NCI-H82 treated with DMSO at 0.1 percent for 48 hours (cell line): ENCODE results near the gene CCL26.
"Not testable (repeated sequence)": the region's sequence is repeated elsewhere in the genome, so short reads cannot be mapped to it uniquely, and the experiment has no call there.

Experiments used
- DNase-seq: peaks from one replicate; lab custom pipeline; 2025; ENCODE audit not compliant: unreplicated experiment; lab: John Stamatoyannopoulos, UW

Gene CCL26

DNA sequence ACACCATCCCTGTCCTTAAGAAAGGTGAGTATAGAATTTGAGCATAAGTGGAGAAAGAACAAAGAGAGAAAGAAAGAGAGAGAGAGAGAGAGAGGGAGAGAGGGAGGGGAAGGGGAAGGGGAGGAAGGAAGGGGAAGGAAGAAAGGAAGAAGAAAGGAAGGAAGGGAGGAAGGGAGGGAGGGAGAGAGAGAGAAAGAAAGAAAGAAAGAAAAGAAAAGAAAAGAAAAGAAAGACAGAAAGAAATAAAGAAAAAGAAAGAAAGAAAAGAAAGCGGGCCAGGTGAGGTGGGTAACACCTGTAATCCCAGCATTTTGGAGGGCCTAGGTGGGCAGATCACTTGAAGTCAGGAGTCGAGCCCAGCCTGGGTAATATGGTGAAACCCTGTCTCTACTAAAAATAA lies 21.7 kb upstream of the CCL26 start:
- no peak for DNase-seq

DNA sequence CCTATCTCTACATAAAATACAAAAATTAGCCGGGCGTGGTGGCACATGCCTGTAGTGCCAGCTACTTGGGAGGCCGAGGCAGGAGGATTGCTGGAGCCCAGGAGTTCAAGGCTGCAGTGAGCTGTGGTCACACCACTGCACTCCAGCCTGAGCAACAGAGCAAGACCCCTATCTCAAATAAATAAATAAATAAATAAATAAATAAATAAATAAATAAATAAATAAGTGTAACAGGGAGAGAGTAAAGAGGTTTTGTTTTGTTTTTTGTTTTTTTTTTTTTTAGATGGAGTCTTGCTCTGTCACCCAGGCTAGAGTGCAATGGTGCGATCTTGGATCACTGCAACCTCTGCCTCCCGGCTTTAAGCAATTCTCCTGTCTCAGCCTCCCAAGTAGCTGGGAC lies 20.6 kb upstream of the CCL26 start:
- DNase-seq = not testable (repeated sequence)

DNA sequence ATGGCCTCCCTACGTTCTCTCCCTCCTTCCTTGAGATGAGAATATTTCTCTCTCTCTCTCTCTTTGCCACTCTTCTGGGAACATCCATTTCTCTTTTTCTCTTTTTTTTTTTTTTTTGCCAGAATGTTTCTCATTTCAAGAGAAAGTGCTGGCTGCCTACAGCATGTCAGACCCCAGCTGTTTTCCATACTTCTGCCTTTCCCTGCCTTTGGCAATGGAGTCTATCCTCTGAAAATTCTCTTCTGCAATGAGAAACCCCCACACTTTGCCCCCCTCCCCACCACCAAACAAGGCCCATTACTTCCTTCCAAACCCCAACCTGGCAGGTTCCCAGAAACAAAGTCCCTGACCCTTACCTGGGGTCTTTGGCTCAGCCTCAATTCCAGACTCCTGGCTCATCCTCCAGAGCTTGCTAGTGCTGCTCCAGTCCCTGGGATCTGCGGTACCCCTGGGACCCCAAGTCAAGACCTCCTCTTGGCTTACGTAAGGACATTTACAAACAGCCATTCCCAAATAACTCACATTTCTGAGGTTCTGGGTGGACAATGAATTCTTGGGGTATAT lies 17.4 kb upstream of the CCL26 start:
- no peak for DNase-seq

DNA sequence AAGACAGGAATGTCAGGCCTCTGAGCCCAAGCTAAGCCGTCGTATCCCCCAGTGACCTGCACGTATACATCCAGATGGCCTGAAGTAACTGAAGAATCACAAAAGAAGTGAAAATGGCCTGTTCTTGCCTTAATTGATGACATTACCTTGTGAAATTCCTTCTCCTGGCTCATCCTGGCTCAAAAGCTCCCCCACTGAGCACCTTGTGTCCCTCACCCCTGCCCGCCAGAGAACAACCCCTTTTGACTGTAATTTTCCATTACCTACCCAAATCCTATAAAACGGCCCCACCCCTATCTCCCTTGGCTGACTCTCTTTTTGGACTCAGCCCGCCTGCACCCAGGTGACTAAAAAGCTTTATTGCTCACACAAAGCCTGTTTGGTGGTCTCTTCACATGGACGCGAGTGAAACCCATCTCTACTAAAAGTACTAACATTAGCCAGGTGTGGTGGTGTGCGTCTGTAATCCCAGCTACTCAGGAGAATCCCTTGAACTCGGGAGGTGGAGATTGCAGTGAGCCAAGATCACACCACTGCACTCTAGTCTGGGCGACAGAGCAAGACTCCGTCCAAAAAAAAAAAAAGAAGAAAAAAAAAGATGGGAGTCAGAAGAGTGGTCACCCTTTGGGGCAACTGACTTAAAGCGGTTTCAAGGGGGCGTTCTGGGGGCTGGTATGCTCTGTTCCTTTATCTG lies 16.3 kb upstream of the CCL26 start:
- not testable (repeated sequence) for DNase-seq

DNA sequence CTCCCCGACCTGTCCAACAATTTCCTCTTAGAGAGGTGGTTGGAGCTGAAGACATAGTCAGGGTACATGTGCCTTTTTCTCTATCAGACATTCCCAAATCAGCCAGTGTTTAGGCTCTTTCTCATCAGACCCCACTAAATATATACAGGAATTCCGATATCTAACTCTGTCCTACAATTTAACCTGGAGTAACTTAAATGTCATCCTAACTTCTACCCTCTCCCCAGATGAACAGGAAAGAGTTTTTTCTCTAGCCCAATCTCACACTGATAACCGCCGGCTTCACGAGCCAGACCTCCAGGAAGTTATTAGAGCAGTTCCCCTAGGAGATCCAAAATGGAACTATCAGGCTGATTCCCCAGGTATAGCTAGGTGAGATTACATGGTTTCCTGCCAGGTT lies 11.0 kb upstream of the CCL26 start:
- not testable (repeated sequence) for DNase-seq

DNA sequence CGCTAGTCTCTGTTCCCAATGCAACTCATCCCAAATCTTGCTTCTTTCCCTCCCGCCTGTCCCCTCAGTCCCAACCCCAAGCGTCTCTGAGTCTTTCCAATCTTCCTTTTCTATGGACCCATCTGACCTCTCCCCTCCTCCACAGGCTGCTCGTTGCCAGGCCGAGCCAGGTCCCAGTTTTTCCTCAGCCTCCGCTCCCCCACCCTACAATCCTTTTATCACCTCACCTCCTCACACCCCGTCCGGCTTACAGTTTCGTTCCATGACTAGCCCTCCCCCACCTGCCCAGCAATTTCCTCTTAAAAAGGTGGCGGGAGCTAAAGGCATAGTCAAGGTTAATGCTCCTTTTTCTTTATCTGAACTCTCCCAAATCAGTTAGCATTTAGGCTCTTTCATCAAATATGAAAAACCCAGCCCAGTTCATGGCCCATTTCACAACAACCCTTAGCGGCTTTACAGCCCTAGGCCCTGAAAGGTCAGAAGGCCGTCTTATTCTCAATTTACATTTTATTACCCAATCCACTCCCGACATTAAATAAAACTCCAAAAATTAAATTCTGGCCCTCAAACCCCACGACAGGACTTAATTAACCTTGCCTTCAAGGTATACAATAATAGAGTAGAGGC lies 8.7 kb upstream of the CCL26 start:
- DNase-seq = peak; percentile 72

DNA sequence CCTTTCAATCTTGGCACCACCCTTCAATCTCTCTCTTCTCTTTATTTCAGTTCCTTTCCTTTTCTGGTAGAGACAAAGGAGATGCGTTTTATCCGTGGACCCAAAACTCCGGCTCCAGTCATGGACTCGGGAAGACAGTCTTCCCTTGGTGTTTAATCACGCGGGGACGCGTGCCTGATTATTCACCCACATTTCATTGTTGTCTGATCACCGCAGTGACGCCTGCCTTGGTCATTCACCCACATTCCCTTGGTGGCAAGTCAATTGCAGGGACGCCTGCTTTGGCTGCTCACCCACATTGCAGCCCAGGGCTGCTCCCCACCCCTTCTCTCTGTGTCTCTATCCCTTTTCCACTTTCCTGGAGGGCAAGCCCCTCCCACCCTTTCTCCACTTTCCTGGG lies 7.5 kb upstream of the CCL26 start:
- DNase-seq = not testable (repeated sequence)

DNA sequence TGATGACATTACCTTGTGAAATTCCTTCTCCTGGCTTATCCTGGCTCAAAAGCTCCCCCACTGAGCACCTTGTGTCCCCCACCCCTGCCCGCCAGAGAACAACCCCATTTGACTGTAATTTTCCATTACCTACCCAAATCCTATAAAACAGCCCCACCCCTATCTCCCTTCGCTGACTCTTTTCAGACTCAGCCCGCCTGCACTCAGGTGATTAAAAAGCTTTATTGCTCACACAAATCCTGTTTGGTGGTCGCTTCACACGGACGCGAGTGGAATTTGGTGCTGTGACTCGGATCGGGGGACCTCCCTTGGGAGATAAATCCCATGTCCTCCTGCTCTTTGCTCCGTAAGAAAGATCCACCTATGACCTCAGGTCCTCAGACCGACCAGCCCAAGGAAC lies 7.0 kb upstream of the CCL26 start:
- not testable (repeated sequence) for DNase-seq

DNA sequence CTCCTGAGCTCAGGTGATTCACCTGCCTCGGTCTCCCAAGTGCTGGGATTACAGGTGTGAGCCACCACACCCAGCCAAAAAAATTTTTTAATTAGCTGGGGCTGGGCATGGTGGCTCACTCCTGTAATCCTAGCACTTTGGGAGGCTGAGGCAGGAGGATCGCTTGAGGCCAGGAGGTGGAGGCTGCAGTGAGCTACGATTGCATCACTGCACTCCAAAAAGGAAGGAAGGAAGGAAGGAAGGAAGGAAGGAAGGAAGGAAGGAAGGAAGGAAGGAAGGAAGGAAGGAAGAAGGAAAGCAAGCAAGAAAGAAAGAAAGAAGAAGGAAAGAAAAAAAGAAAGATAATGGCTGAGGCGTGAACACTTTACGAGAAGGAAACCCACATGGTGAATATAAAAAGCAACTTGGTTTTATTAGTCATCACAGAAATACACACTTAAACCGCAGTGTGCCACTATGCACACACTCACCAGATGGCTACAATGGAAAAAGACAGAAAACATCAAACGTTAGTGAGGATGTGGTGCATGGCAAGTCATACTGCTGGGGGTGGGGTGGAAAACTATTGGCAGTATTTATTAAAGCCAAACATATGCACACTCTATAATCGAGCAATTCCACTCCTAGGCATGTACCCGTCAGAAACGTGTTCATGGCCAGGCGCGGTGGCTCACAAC lies 4.4 kb upstream of the CCL26 start:
- DNase-seq = no peak

DNA sequence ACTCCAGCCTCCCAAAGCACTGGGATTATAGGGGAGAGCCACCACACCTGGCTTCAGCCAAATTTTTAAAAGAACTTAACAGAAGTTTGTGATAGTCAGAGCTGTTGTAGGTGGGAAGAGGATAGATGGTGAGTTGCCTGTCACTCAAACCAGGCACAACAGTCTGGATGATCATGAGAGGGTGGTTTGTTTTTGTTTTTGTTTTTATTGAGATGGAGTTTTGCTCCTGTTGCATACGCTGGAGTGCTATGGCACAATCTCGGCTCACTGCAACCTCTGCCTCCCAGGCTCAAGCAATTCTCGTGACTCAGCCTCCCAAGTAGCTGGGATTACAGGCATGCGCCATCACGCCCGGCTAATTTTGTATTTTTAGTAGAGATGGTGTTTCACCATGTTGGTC lies 1.9 kb upstream of the CCL26 start:
- not testable (repeated sequence) for DNase-seq

DNA sequence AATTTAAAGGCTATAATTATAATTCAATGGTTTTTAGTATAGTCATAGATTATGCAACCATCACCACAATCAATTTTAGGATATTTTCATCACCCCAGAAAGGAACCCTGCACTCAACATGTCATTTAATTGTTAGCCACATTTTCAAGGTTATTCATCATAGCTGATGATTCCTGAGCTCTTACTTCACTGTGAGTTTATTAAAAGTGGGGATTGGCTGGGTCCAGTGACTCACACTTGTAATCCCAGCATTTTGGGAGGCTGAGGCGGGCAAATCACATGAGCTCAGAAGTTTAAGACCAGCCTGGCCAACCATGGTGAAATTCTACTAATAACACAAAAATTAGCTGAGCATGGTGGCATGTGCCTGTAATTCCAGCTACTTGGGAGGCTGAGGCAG lies 787 bp downstream of the CCL26 start:
- no peak for DNase-seq

DNA sequence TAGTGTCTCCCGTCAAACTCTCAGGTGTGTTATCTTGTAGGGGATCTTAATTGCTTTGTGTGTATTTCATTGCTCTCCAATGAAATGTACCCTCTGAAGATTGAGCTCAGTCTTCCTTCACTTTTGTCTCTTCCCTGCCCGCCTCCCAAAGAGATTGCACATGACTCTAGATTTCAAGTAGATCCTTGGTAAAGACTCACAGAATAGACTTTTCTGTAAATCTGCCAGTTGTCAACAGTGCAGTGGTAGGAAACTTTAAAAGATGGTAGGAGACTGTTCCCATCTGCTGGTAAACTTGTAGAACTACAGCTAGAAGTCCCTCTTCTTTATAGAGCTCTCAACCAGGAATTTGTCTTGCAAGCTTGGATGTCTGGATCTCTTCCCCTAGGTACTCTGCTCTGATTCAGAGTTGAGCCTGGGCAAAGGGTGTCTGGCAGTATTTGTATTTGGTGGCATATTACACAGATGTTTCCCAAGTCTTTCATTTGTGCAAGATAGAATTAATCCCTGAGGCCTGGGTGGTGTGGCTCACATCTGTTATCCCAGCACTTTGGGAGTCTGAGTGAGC lies 9.6 kb downstream of the CCL26 start:
- peak; percentile 61 for DNase-seq

DNA sequence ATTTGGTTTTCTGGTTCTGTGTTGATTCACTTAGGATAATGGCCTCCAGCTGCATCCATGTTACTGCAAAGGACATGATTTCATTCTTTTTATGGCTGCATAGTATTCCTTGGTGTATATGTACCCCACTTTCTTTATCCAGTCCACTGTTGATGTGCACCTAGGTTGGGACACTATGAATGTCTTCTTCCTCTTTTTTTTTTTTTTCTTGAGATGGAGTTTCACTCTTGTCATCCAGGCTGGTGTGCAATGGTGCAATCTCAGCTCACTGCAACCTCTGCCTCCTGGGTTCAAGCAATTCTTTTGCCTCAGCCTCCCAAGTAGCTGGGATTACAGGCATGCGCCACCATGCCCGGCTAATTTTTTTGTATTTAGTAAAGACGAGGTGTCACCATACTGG lies 10.2 kb downstream of the CCL26 start:
- not testable (repeated sequence) for DNase-seq

DNA sequence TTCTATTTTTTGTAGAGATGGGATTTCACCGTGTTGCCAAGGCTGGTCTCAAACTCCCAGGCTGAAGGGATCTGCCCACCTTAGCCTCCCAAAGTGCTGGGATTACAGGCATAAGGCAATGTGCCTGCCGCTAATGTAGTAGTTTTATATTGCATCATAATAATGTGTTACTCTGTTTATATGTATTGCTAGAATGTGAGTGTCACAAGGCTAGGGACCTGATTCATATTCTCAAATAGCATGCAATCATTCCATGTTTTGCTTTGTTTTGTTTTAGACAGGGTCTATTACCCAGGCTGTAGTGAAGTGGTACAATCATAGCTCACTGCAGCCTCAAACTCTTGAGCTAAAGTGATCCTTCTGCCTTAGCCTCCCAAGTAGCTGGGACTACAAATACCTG lies 13.5 kb downstream of the CCL26 start:
- no peak for DNase-seq

DNA sequence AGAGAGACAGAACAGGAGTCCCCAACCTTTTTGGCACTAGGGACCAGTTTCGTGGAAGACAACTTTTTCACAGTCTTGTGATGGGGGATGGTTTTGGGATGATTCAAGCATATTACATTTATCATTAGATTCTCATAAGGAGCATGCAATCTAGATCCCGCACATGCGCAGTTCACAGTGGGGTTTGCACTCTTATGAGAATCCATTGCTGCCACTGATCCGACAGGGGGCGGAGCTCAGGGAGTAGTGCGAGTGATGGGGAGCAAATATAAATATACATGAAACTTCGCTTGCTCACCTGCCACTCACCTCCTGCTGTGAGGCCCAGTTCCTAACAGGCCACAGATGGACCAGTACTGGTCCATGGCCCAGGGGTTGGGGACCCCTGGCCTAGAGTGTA lies 14.2 kb downstream of the CCL26 start:
- no peak for DNase-seq

DNA sequence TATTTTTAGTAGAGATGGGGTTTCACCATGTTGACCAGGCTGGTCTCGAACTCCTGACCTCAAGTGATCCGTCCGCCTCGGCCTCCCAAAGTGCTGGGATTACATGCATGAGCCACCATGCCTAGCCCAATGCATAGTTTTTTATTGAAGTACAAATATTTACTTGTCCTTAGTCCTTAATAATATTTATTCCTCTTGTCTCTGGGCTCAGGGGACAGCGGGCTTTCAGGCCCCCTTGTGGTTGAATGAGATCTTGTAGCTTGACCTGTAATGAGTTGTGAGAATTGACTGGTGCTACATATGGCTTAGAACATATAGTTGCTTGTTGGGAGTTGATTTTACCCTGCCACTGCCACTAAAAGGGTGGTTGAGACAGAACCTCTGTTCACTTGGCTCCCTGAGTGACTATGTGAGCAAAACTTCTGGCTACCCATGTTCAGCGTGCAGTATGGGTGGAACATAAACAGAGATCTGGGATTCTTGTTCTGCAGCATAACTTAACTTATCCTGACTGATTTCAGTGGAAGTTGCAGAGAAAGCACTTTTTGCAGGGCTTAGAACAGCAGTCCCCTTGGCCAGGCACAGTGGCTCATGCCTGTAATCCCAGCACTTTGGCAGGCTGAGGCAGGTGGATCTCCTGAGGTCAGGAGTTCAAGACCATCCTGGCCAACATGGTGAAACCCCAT lies 14.9 kb downstream of the CCL26 start:
- no peak for DNase-seq

DNA sequence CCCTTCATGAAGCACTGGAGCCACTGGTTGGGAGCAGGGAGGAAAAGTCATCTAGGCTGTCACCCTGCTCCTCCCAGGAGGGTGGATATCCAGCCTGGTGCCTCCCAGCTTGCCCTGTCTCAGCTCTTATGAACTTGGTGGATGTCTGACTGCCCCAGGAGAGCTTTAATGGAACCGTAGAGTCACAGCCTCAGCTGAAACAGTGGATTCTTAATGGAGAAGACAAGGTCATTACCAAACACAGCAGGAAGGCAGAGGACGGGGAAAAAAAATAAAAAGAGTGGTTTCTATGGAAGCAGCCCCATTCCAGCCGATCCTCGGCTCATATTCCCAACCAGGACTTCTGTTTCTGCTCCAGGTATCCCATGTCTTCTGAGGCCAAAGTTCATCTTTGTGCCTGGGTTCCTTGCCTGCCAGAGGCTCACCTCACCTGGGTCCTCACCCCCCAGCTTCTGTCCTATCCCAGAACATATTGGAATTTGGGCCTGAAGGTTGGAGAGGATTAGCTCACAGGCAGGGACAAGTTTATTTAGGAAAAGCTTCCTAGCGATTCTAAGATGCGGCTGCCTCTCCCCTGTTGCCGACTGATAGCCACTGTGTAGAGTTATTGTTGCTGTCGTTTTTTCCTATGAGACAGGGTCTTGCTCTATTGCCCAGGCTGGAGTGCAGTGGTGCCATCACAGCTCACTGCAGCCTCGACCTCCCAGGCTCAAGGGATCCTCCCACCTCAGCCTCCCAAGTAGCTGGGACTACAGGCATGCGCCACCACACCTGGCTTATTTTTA lies 15.6 kb downstream of the CCL26 start:
- no peak for DNase-seq

DNA sequence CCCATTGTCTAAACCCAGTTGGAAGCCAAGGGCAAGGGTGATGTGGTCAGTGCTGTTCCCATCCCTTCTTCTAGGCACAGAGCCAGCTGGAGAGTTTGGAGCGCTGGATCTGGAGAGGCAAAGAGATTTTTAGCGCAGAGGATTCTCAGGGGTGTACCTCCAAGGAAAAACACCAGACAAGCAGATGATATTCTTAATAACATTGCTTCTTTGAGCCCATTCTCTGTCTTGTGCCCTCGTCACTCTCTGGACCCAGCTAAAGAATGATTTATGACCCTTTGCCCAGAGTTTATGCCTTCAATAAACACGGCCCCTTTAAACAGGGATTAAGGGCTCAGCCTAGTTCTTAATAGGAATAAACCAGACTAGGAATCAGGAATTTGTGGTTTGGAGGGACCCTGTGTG lies 28.6 kb downstream of the CCL26 start:
- DNase-seq = peak; percentile 75

DNA sequence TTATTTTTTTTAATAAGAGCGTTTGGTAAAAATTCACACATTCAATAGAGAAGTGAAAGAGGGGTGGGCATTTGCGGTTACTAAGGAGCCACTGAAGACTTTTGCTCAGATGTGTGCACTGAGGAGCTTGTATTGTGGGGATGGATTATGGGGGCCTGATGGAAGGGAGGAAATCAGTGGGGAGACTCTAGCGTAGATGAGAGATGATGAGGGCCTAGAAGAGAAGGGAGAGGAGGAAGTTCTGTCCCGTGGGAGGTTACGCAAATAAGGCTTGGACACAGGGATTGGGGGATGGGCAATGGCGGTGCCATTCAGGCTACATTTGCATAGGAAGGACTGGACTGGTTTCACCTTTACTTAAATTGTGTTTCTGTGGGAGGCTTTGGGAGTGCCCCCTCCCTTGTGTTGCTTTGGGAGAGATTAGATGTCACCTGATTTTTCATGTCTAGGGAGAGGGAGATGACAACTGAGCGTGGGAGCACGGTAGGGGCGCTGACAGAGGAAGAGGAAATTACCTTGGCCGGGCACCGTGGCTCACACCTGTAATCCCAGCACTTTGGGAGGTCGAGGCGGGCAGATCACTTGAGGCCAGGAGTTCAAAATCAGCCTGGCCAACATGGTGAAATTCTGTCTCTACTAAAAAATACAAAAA lies 31.0 kb downstream of the CCL26 start:
- DNase-seq = no peak
